GM12878 (cell line): Measurements from ENCODE around the gene DYNLT5. TPM values are rescaled to one million over a fixed set of nuclear protein-coding genes. Genes with fewer than 3 reads are reported as not detected.
A peak's percentile ranks its signal among the peaks of the same experiment; 100 is the strongest.

Experiments used
- ATAC-seq: fragments of 200-7000 bp; cut with Tn5 transposase; 3 replicates; pipeline ENCODE4 v1.9.1; 2020; ENCODE audit warnings: mild to moderate bottlenecking, moderate library complexity
- BruUV-seq: library from RNA; stranded (reverse); fragments of 400-500 nt; replicated peaks from 2 replicates; lab custom pipeline; 2021; lab: Mats Ljungman, UMichigan
- CTCF ChIA-PET: fragments of 300-600 bp; sonication (Branson Sonifier 250); formaldehyde crosslinking; extraction: SDS; loops from one replicate; lab custom pipeline; 2021; ENCODE audit warnings: inconsistent platforms; lab: Yijun Ruan, JAX
- POLR2A ChIA-PET: fragments of 350-600 bp; formaldehyde crosslinking; extraction: SDS; loops from one replicate; lab custom pipeline; 2021; ENCODE audit warnings: inconsistent platforms; lab: Charles Lee
- RAD21 ChIA-PET: fragments of 300-600 bp; sonication (Branson Sonifier 250); formaldehyde crosslinking; loops from one replicate; lab custom pipeline; 2023; ENCODE audit warnings: antibody characterized with exemption; ENCODE audit not compliant: unreplicated experiment; lab: Charles Lee
- SMC1A ChIA-PET: fragments of 300-600 bp; sonication (Branson Sonifier 250); formaldehyde crosslinking; loops from one replicate; lab custom pipeline; 2023; ENCODE audit not compliant: unreplicated experiment, uncharacterized antibody; lab: Charles Lee
- DNase-seq: peaks from one replicate; pipeline ENCODE4 v3.0.0-alpha.2; 2011; ENCODE audit warnings: low read depth, low spot score
- FAIRE-seq: peaks from 3 replicates; lab custom pipeline; 2011; peaks lifted over from hg19 to GRCh38; lab: Jason Lieb, UNC
- H2AFZ ChIP-seq: 2 replicates; pipeline ENCODE4 v1.6.0; 2011; ENCODE audit warnings: low read depth, low read length, control low read depth; ENCODE audit not compliant: control insufficient read depth
- H3K27ac ChIP-seq: 2 replicates; pipeline ENCODE4 v1.5.1; 2011; ENCODE audit warnings: control low read depth; ENCODE audit not compliant: control insufficient read depth, insufficient read depth
- H3K27me3 ChIP-seq, 2 experiments: replicated peaks in 1 of 2; 2 replicates each; pipeline versions ENCODE4 v1.6.0 to v1.6.1; 2011; ENCODE audit warnings: low read length in 1 of 2; ENCODE audit not compliant: control insufficient read depth in 2 of 2, insufficient read depth in 2 of 2
- H3K36me3 ChIP-seq, 2 experiments: 2 replicates each; pipeline ENCODE4 v1.5.1; 2011; ENCODE audit warnings: low read length in 1 of 2; ENCODE audit not compliant: control insufficient read depth in 2 of 2, insufficient read depth in 2 of 2
- H3K4me1 ChIP-seq: 2 replicates; pipeline ENCODE4 v1.6.1; 2011; ENCODE audit warnings: mild to moderate bottlenecking, low read length, moderate library complexity, mixed read lengths; ENCODE audit not compliant: control insufficient read depth, insufficient read depth
- H3K4me2 ChIP-seq: 2 replicates; pipeline ENCODE4 v1.6.0; 2011; ENCODE audit warnings: control low read depth; ENCODE audit not compliant: control insufficient read depth, insufficient read depth
- H3K4me3 ChIP-seq: fragments of 200-600 bp; sonication (generic); 2 replicates; pipeline ENCODE4 v1.5.1; 2016
- H3K79me2 ChIP-seq: 2 replicates; pipeline ENCODE4 v1.6.0; 2011; ENCODE audit warnings: low read length; ENCODE audit not compliant: control insufficient read depth, insufficient read depth
- H3K9ac ChIP-seq: 2 replicates; pipeline ENCODE4 v1.8.0; 2011; ENCODE audit warnings: low read length, control low read depth, mixed read lengths; ENCODE audit not compliant: control insufficient read depth, insufficient read depth
- H3K9me3 ChIP-seq: replicated peaks from 3 replicates; pipeline ENCODE4 v1.5.1; 2011; ENCODE audit warnings: mild to moderate bottlenecking, low read length; ENCODE audit not compliant: control insufficient read depth, insufficient read depth
- H4K20me1 ChIP-seq: 2 replicates; pipeline ENCODE4 v1.6.0; 2011; ENCODE audit not compliant: control insufficient read depth, insufficient read depth
- CEBPZ ChIP-seq: fragments of 150-350 bp; IDR thresholded peaks from 2 replicates; pipeline ENCODE4 v1.6.1; 2016; ENCODE audit warnings: low read depth, low read length
- IRF4 ChIP-seq: IDR thresholded peaks from 2 replicates; pipeline ENCODE4 v1.6.1; 2011; ENCODE audit warnings: low read depth, low read length
- MEF2A ChIP-seq: IDR thresholded peaks from 2 replicates; pipeline ENCODE4 v1.6.1; 2011; ENCODE audit warnings: low read depth, mild to moderate bottlenecking, low read length, moderate library complexity; ENCODE audit not compliant: insufficient read depth
- SIX5 ChIP-seq: IDR thresholded peaks from 2 replicates; pipeline ENCODE4 v1.6.1; 2011; ENCODE audit warnings: mild to moderate bottlenecking, low read depth, low read length, moderate library complexity; ENCODE audit not compliant: severe bottlenecking
- USF2 ChIP-seq: IDR thresholded peaks from 2 replicates; pipeline ENCODE4 v1.6.1; 2011; ENCODE audit warnings: low read depth, low read length, improper control_type of control experiment, borderline replicate concordance
- ZBTB40 ChIP-seq: fragments of 450-650 bp; IDR thresholded peaks from 2 replicates; pipeline ENCODE4 v1.6.1; 2016; ENCODE audit warnings: mild to moderate bottlenecking, moderate library complexity, borderline replicate concordance
- ZNF217 ChIP-seq: fragments of 450-650 bp; IDR thresholded peaks from 2 replicates; pipeline ENCODE4 v1.6.1; 2017; ENCODE audit warnings: antibody characterized with exemption, mild to moderate bottlenecking
- WGBS: methylation state at CpG from one replicate; pipeline ENCODE4 v1.1.6; 2016; ENCODE audit warnings: low lambda C conversion rate; ENCODE audit not compliant: insufficient replicate concordance, insufficient coverage; ENCODE audit errors: missing lambda C conversion rate; 5-methylcytosine and 5-hydroxymethylcytosine counted together
- in situ Hi-C: fragments of 300-500 bp; cut with MboI; formaldehyde crosslinking; loops from 9 replicates; pipeline ENCODE4 v1.14.3; 2018; ENCODE audit warnings: mixed read lengths
- intact Hi-C: fragments of 100-400 bp; cut with micrococcal nuclease; formaldehyde crosslinking; loops from one replicate; pipeline ENCODE4 v1.14.2; 2022; ENCODE audit not compliant: unreplicated experiment
- polyA plus RNA-seq, 11 experiments: library from polyadenylated mRNA; depleted of rRNA in 4 of 11; unstranded in 6 of 11; stranded (reverse) in 5 of 11; fragments of >200 nt; fragmentation: Nextera tagmentation in 4 of 11; fragmentation: Illumina TruSeq in 1 of 11; extraction: Ambion mirVana in 4 of 11; extraction: Trizol in 1 of 11; gene quantifications; 1 replicate in 1 of 11; 2 replicates in 10 of 11; pipeline versions ENCODE4 v1.2.1 to v1.2.3, GENCODE V29; 2011 to 2016; ENCODE audit warnings: inconsistent platforms in 2 of 11, missing spikeins in 2 of 11, low read depth in 1 of 11
- total RNA-seq, 4 experiments: library from RNA; depleted of rRNA in 3 of 4; stranded (reverse); fragments of >200 nt in 3 of 4; fragmentation: Illumina TruSeq in 1 of 4; extraction: Trizol in 1 of 4; gene quantifications; 2 replicates each; pipeline versions ENCODE4 v1.2.1 to v1.2.3, GENCODE V29; 2013 to 2021
- TF ChIP-seq, protein P1 (sequence below): fragments of 450-650 bp; formaldehyde crosslinking; IDR thresholded peaks from 2 replicates; pipeline ENCODE4 v1.4.0; 2020; ENCODE audit warnings: mild to moderate bottlenecking, moderate library complexity

The DYNLT5 gene
- total and polyA plus RNA-seq, 10 of the 15 experiments (the other 5 are each of a cell fraction or from before 2014, with no cell fraction given), result not detected

DNA sequence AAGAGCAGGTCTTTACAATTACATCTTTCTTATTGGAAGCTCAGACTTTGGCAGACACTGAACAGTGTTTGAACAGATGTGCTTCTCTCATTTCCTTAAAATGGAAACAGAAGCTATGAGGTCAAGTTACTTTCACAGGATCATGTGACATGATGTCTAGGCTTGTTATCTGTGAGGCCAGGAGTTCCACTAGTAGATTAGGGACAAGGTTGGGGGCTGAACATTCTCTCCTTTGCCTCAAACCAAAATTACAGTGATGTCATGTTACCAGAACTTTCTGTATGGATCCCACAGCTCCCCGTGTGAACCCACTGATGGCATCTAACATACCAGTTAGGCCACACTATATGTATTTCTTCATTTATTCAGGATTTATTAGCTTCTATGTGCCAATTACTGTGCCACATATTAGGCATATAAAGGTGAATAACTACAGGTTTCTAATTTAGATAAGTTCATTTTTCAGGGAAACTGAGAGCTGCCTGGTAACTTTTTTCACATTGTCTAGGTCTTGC lies 6.0 kb downstream of the DYNLT5 start:
- ChIA-PET SMC1A (interaction anchor here (0.6 to 1.7 kb wide), 8 partner anchors 8 to 1403 kb away, joined by 3 to 5 read pairs (median 4); no protein-coding TSS in a partner anchor), CTCF (interaction anchor here (0.7 to 2.6 kb wide), 6 partner anchors 32 to 453 kb away, joined by 3 to 9 read pairs (median 3); no protein-coding TSS in a partner anchor)
- WGBS, result 36% methylated on average over 1 of the region's 1 CpG
- TF ChIP-seq ZBTB40 (no peak), SIX5 (no peak), CEBPZ (no peak), MEF2A (0 out of 2 replicates have a peak, but pooled peaks have one; percentile 51), IRF4 (0 out of 2 replicates have a peak, but pooled peaks have one; percentile 33), USF2 (peak; percentile 37), ZNF217 (no peak)
- TF ChIP-seq, protein P1, sequence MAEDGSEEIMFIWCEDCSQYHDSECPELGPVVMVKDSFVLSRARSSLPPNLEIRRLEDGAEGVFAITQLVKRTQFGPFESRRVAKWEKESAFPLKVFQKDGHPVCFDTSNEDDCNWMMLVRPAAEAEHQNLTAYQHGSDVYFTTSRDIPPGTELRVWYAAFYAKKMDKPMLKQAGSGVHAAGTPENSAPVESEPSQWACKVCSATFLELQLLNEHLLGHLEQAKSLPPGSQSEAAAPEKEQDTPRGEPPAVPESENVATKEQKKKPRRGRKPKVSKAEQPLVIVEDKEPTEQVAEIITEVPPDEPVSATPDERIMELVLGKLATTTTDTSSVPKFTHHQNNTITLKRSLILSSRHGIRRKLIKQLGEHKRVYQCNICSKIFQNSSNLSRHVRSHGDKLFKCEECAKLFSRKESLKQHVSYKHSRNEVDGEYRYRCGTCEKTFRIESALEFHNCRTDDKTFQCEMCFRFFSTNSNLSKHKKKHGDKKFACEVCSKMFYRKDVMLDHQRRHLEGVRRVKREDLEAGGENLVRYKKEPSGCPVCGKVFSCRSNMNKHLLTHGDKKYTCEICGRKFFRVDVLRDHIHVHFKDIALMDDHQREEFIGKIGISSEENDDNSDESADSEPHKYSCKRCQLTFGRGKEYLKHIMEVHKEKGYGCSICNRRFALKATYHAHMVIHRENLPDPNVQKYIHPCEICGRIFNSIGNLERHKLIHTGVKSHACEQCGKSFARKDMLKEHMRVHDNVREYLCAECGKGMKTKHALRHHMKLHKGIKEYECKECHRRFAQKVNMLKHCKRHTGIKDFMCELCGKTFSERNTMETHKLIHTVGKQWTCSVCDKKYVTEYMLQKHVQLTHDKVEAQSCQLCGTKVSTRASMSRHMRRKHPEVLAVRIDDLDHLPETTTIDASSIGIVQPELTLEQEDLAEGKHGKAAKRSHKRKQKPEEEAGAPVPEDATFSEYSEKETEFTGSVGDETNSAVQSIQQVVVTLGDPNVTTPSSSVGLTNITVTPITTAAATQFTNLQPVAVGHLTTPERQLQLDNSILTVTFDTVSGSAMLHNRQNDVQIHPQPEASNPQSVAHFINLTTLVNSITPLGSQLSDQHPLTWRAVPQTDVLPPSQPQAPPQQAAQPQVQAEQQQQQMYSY (CRISPR knock-in tag), result no peak

More for the DNA sequence above, 6.0 kb downstream of the DYNLT5 start:
- H3K4me3 ChIP-seq, result no peak overlapping the region
- no peaks in the 10 kb centered on the region for H3K27me3 ChIP-seq
- H2AFZ ChIP-seq, result no peak overlapping the region; the same call in 1 of the 2 replicates
- no peaks in the 10 kb centered on the region for H3K9me3 ChIP-seq
- BruUV-seq, result no TSS peak
- in situ Hi-C loops (loop anchor here (25.0 kb wide), 1 partner anchor 729 kb away; no protein-coding TSS in a partner anchor), intact Hi-C loops (no loop called here)
- H3K4me2 ChIP-seq, result peak overlapping the region; percentile 41; the same call in 1 of the 2 replicates
- ChIA-PET RAD21 (interaction anchor here (0.5 to 1.5 kb wide), 5 partner anchors 10 to 391 kb away, joined by 3 to 6 read pairs (median 3); partner anchors contain the start of gene SLC35D1), POLR2A (interaction anchor here (0.6 kb wide), 1 partner anchor 102 kb away, joined by 3 read pairs; no protein-coding TSS in a partner anchor)
- FAIRE-seq (peak; percentile 95), DNase-seq (peak; percentile 40), ATAC-seq (peak; percentile 98)
- no peaks in the 10 kb centered on the region for H3K36me3 ChIP-seq
- H3K9ac ChIP-seq, result no peak overlapping the region
- no peak overlapping the region for H3K27ac ChIP-seq
- peaks cover 5% of the 10 kb centered on the region for H3K4me1 ChIP-seq
- no peaks in the 10 kb centered on the region for H4K20me1 ChIP-seq
- no peaks in the 10 kb centered on the region for H3K79me2 ChIP-seq
